DOHH2 (cell line): ENCODE results near the gene MYL12B.

Experiments used
- EZH2phosphoT487 ChIP-seq: fragments of 200-600 bp; sonication (generic); IDR thresholded peaks from 2 replicates; pipeline ENCODE4 v1.6.1; 2017; ENCODE audit warnings: borderline replicate concordance, mild to moderate bottlenecking, antibody characterized with exemption, low read length, moderate library complexity, mixed read lengths
- TF ChIP-seq, protein P1 (sequence below): fragments of 200-600 bp; sonication (generic); IDR thresholded peaks from one replicate; pipeline ENCODE4 v1.5.1; 2014; ENCODE audit warnings: antibody characterized with exemption, mild to moderate bottlenecking, low read depth, low read length; ENCODE audit not compliant: poor library complexity, severe bottlenecking

DNA sequence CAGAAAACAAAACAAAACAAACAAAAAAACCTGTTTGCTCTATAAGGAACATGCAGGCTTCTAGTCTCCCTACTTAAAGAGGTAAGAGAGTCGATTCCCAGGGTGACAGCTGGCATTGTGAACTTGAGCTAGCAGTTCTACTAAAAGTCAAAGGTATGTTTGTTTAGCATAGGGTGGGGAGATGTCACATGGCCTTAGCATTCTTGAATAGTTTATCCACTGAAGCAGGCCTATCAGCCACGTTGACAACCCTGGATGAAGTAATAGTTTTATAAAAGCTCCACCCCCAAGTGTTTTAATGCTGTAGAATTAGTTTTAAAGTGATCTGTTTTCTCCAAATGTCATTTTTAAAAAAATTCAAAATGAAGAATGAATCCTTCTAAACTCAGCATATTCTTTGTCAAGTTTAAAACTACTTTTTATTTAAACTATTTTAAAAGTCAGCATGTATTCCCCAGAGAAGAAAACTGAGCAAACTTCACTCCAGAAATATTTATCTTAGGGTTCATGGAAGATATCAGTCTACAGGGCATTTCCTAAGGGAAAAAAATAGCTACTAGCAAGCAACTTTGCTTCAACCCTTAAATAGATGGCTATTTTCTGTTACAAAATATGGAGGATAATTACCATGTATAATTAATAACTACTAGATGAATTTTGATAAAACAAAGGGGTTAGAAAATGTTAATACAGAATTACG, 43.8 kb upstream of the MYL12B start:
- TF ChIP-seq, protein P1, sequence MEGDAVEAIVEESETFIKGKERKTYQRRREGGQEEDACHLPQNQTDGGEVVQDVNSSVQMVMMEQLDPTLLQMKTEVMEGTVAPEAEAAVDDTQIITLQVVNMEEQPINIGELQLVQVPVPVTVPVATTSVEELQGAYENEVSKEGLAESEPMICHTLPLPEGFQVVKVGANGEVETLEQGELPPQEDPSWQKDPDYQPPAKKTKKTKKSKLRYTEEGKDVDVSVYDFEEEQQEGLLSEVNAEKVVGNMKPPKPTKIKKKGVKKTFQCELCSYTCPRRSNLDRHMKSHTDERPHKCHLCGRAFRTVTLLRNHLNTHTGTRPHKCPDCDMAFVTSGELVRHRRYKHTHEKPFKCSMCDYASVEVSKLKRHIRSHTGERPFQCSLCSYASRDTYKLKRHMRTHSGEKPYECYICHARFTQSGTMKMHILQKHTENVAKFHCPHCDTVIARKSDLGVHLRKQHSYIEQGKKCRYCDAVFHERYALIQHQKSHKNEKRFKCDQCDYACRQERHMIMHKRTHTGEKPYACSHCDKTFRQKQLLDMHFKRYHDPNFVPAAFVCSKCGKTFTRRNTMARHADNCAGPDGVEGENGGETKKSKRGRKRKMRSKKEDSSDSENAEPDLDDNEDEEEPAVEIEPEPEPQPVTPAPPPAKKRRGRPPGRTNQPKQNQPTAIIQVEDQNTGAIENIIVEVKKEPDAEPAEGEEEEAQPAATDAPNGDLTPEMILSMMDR, result no peak
- no peak for TF ChIP-seq EZH2phosphoT487
